HL-60 (cell line): Measurements from ENCODE around the gene LGR4.

Source experiments
- CTCF ChIP-seq: IDR thresholded peaks from one replicate; pipeline ENCODE4 v1.5.1; 2011; ENCODE audit warnings: low read length, control low read depth, inconsistent platforms; ENCODE audit not compliant: insufficient read depth
- GABPA ChIP-seq: IDR thresholded peaks from 2 replicates; pipeline ENCODE4 v1.6.1; 2012; ENCODE audit warnings: low read depth
- POLR2AphosphoS5 ChIP-seq: IDR thresholded peaks from 2 replicates; pipeline ENCODE4 v1.6.1; 2012; ENCODE audit warnings: low read depth
- SPI1 ChIP-seq: IDR thresholded peaks from 2 replicates; pipeline ENCODE4 v1.6.1; 2012; ENCODE audit warnings: low read depth, mild to moderate bottlenecking, borderline replicate concordance
- TF ChIP-seq, protein P1 (sequence below): IDR thresholded peaks from 2 replicates; pipeline ENCODE4 v1.6.1; 2012; ENCODE audit warnings: low read depth; ENCODE audit not compliant: insufficient replicate concordance

- TF ChIP-seq CTCF (no peak), POLR2AphosphoS5 (no peak), SPI1 (no peak), GABPA (no peak)
- TF ChIP-seq, protein P1, sequence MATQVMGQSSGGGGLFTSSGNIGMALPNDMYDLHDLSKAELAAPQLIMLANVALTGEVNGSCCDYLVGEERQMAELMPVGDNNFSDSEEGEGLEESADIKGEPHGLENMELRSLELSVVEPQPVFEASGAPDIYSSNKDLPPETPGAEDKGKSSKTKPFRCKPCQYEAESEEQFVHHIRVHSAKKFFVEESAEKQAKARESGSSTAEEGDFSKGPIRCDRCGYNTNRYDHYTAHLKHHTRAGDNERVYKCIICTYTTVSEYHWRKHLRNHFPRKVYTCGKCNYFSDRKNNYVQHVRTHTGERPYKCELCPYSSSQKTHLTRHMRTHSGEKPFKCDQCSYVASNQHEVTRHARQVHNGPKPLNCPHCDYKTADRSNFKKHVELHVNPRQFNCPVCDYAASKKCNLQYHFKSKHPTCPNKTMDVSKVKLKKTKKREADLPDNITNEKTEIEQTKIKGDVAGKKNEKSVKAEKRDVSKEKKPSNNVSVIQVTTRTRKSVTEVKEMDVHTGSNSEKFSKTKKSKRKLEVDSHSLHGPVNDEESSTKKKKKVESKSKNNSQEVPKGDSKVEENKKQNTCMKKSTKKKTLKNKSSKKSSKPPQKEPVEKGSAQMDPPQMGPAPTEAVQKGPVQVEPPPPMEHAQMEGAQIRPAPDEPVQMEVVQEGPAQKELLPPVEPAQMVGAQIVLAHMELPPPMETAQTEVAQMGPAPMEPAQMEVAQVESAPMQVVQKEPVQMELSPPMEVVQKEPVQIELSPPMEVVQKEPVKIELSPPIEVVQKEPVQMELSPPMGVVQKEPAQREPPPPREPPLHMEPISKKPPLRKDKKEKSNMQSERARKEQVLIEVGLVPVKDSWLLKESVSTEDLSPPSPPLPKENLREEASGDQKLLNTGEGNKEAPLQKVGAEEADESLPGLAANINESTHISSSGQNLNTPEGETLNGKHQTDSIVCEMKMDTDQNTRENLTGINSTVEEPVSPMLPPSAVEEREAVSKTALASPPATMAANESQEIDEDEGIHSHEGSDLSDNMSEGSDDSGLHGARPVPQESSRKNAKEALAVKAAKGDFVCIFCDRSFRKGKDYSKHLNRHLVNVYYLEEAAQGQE, result no peak
Observed at GRCh38 chr11:27460158-27460978, 12.2 kb downstream of the LGR4 start.
